GM19240 (cell line): ENCODE results near the gene GNPDA1.

ENCODE experiments used
- DNase-seq: peaks from one replicate; pipeline ENCODE4 v3.0.0; 2011; ENCODE audit warnings: low spot score; ENCODE audit not compliant: insufficient read length

GNPDA1 gene

GRCh38 chr5:142024771-142025304 lies 12.0 kb upstream of the GNPDA1 start:
- DNase-seq: peak; percentile 80

GRCh38 chr5:142023836-142024235 lies 11.0 kb upstream of the GNPDA1 start:
- DNase-seq: no peak

GRCh38 chr5:142020122-142020659 lies 7.4 kb upstream of the GNPDA1 start:
- DNase-seq: no peak

GRCh38 chr5:142017832-142018427 lies 5.1 kb upstream of the GNPDA1 start:
- DNase-seq: no peak

GRCh38 chr5:142016556-142016955 lies 3.7 kb upstream of the GNPDA1 start:
- no peak for DNase-seq

- no peak for DNase-seq
These were observed 3.1 kb upstream of the GNPDA1 start for GRCh38 chr5:142015781-142016533.

- DNase-seq: no peak
These were observed 2.2 kb upstream of the GNPDA1 start for GRCh38 chr5:142014911-142015584.

- DNase-seq: no peak
These were observed 1.1 kb upstream of the GNPDA1 start for GRCh38 chr5:142013734-142014521.

- DNase-seq: no peak
These were observed 541 bp downstream of the GNPDA1 start for GRCh38 chr5:142012186-142012785.

GRCh38 chr5:142011572-142012185 lies 1.1 kb downstream of the GNPDA1 start:
- DNase-seq: no peak

GRCh38 chr5:142009886-142010285 lies 2.9 kb downstream of the GNPDA1 start:
- DNase-seq: no peak

GRCh38 chr5:142008813-142009212 lies 4.0 kb downstream of the GNPDA1 start:
- no peak for DNase-seq

GRCh38 chr5:142007237-142007544 lies 5.6 kb downstream of the GNPDA1 start:
- no peak for DNase-seq

GRCh38 chr5:142006363-142007236 lies 6.2 kb downstream of the GNPDA1 start:
- no peak for DNase-seq

- DNase-seq: no peak
These were observed 9.5 kb downstream of the GNPDA1 start for GRCh38 chr5:142003266-142003800.

- DNase-seq: no peak
These were observed 11.9 kb downstream of the GNPDA1 start for GRCh38 chr5:142000704-142001484.

GRCh38 chr5:142000173-142000572 lies 12.7 kb downstream of the GNPDA1 start:
- DNase-seq: no peak

GRCh38 chr5:141997358-141997960 lies 15.4 kb downstream of the GNPDA1 start:
- DNase-seq: no peak
